Lower leg skin (tissue), 3 donors: Measurements from ENCODE around the gene STUM.

Source experiments
- POLR2A ChIP-seq, 2 donors: fragments of 450-650 bp; IDR thresholded peaks; one replicate each; pipeline ENCODE4 v1.6.1; 2016 to 2017; ENCODE audit warnings: antibody characterized with exemption in 2 of 2, mild to moderate bottlenecking in 1 of 2, moderate library complexity in 1 of 2
- TF ChIP-seq, protein P1 (sequence below), 3 donors: fragments of 450-650 bp; IDR thresholded peaks; one replicate each; pipeline ENCODE4 v1.5.1; 2016; ENCODE audit warnings: antibody characterized with exemption in 3 of 3, mild to moderate bottlenecking in 3 of 3, moderate library complexity in 2 of 3

DNA sequence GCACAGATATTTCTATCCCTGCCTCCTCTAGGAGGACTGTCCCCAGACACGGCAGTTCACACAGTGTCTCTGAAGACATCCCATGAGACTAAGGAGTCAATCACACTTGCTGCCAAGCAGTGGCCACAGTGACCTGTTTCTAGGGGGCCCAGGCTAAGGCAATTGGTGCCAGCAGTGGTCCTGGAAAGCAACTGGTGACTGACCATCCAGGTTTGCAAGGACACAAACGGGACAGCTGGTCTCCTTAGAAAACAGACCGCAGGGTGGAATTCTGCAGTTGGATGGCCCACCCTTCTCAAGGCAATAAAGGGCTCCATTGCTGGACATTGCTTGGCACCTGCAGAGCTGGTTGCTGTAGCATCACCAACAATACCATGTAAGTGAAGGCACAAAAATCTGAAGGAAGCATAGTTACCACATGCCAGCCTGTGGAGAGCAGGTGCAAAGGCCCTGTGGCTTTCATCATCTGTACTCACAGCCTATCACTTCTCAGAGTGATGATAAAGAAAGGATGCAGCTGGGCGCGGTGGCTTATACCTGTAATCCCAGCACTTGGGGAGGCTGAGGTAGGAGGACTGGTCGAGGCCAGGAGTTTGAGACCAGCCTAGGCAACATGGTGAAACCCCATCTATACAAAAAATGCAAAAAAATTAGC lies 81.5 kb downstream of the STUM start:
- TF ChIP-seq, protein P1, sequence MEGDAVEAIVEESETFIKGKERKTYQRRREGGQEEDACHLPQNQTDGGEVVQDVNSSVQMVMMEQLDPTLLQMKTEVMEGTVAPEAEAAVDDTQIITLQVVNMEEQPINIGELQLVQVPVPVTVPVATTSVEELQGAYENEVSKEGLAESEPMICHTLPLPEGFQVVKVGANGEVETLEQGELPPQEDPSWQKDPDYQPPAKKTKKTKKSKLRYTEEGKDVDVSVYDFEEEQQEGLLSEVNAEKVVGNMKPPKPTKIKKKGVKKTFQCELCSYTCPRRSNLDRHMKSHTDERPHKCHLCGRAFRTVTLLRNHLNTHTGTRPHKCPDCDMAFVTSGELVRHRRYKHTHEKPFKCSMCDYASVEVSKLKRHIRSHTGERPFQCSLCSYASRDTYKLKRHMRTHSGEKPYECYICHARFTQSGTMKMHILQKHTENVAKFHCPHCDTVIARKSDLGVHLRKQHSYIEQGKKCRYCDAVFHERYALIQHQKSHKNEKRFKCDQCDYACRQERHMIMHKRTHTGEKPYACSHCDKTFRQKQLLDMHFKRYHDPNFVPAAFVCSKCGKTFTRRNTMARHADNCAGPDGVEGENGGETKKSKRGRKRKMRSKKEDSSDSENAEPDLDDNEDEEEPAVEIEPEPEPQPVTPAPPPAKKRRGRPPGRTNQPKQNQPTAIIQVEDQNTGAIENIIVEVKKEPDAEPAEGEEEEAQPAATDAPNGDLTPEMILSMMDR (IDR thresholded peaks at IDR 0.05), result no peak
- no peak for TF ChIP-seq POLR2A (IDR thresholded peaks at IDR 0.05)
